ENCODE data around the gene MFAP4.

DNA sequence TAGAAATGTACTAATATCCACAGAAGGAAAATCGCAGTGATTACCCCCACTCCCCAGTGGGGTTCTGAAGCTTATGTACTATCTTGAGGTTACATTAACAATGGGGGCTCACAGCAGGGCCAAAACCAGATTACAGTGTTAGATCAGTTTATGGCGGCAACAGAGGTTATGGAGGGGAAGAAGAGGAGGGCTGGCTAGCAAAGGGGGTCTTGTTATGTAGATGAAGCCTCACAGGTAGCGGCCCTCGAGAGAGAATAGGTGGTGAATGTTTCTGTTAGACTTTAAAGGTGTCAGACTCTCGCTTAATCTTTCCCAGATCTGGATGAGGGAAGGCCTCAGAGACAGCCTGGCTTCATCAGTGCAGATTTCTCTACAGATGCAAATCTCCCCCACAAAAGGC, 46.3 kb upstream of the MFAP4 start:
- TF ChIP-seq, protein P1, sequence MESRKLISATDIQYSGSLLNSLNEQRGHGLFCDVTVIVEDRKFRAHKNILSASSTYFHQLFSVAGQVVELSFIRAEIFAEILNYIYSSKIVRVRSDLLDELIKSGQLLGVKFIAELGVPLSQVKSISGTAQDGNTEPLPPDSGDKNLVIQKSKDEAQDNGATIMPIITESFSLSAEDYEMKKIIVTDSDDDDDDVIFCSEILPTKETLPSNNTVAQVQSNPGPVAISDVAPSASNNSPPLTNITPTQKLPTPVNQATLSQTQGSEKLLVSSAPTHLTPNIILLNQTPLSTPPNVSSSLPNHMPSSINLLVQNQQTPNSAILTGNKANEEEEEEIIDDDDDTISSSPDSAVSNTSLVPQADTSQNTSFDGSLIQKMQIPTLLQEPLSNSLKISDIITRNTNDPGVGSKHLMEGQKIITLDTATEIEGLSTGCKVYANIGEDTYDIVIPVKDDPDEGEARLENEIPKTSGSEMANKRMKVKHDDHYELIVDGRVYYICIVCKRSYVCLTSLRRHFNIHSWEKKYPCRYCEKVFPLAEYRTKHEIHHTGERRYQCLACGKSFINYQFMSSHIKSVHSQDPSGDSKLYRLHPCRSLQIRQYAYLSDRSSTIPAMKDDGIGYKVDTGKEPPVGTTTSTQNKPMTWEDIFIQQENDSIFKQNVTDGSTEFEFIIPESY (IDR thresholded peaks at IDR 0.05; ENCODE audit: extremely low read depth, insufficient replicate concordance, low read length), result no peak
- TF ChIP-seq SIN3A (IDR thresholded peaks at IDR 0.05; ENCODE audit: low read depth) (no peak), SP1 (IDR thresholded peaks at IDR 0.05; ENCODE audit: low read depth) (no peak), POLR2A (IDR thresholded peaks at IDR 0.05; ENCODE audit: borderline replicate concordance, extremely low read depth, insufficient read depth, insufficient read length) (no peak), RAD21 (IDR thresholded peaks at IDR 0.05; ENCODE audit: low read depth) (no peak), YY1 (IDR thresholded peaks at IDR 0.05; ENCODE audit: extremely low read depth, insufficient replicate concordance, low read depth, low read length) (no peak), EZH2 (IDR thresholded peaks at IDR 0.05) (no peak), POLR2AphosphoS5 (IDR thresholded peaks at IDR 0.05; ENCODE audit: low read depth, low read length) (no peak), TCF7L2 (IDR thresholded peaks at IDR 0.05; ENCODE audit: borderline replicate concordance, extremely low read depth, insufficient read depth, insufficient read length) (no peak), EGR1 (IDR thresholded peaks at IDR 0.05; ENCODE audit: low read depth) (no peak), CBX3 (IDR thresholded peaks at IDR 0.05; ENCODE audit: low read depth) (no peak), SRF (IDR thresholded peaks at IDR 0.05; ENCODE audit: low read depth) (no peak)
- TF ChIP-seq, protein P2, sequence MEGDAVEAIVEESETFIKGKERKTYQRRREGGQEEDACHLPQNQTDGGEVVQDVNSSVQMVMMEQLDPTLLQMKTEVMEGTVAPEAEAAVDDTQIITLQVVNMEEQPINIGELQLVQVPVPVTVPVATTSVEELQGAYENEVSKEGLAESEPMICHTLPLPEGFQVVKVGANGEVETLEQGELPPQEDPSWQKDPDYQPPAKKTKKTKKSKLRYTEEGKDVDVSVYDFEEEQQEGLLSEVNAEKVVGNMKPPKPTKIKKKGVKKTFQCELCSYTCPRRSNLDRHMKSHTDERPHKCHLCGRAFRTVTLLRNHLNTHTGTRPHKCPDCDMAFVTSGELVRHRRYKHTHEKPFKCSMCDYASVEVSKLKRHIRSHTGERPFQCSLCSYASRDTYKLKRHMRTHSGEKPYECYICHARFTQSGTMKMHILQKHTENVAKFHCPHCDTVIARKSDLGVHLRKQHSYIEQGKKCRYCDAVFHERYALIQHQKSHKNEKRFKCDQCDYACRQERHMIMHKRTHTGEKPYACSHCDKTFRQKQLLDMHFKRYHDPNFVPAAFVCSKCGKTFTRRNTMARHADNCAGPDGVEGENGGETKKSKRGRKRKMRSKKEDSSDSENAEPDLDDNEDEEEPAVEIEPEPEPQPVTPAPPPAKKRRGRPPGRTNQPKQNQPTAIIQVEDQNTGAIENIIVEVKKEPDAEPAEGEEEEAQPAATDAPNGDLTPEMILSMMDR (IDR thresholded peaks at IDR 0.05 in 2 of 3, conservative IDR thresholded peaks at IDR 0.05 in 1 of 3; ENCODE audit: borderline replicate concordance in 1 of 3, insufficient read depth in 1 of 3, low read depth in 2 of 3, low read length in 2 of 3), result no peak
- TF ChIP-seq, protein P3, sequence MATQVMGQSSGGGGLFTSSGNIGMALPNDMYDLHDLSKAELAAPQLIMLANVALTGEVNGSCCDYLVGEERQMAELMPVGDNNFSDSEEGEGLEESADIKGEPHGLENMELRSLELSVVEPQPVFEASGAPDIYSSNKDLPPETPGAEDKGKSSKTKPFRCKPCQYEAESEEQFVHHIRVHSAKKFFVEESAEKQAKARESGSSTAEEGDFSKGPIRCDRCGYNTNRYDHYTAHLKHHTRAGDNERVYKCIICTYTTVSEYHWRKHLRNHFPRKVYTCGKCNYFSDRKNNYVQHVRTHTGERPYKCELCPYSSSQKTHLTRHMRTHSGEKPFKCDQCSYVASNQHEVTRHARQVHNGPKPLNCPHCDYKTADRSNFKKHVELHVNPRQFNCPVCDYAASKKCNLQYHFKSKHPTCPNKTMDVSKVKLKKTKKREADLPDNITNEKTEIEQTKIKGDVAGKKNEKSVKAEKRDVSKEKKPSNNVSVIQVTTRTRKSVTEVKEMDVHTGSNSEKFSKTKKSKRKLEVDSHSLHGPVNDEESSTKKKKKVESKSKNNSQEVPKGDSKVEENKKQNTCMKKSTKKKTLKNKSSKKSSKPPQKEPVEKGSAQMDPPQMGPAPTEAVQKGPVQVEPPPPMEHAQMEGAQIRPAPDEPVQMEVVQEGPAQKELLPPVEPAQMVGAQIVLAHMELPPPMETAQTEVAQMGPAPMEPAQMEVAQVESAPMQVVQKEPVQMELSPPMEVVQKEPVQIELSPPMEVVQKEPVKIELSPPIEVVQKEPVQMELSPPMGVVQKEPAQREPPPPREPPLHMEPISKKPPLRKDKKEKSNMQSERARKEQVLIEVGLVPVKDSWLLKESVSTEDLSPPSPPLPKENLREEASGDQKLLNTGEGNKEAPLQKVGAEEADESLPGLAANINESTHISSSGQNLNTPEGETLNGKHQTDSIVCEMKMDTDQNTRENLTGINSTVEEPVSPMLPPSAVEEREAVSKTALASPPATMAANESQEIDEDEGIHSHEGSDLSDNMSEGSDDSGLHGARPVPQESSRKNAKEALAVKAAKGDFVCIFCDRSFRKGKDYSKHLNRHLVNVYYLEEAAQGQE (IDR thresholded peaks at IDR 0.05; ENCODE audit: low read depth), result no peak
